H1 (cell line): ENCODE measurements around the gene CERS5. TPM values are rescaled to one million over a fixed set of nuclear protein-coding genes. Genes with fewer than 3 reads are reported as not detected.

Experiments used
- MAFK ChIP-seq: IDR thresholded peaks from 2 replicates; pipeline ENCODE4 v1.6.1; 2012; ENCODE audit warnings: low read depth, mild to moderate bottlenecking, improper control_type of control experiment, low read length
- NRF1 ChIP-seq: IDR thresholded peaks from 2 replicates; pipeline ENCODE4 v1.6.1; 2011; ENCODE audit warnings: mild to moderate bottlenecking, low read depth, low read length, improper control_type of control experiment
- RNF2 ChIP-seq: fragments of 200-900, 300-1000 bp; sonication (generic); IDR thresholded peaks from 2 replicates; pipeline ENCODE4 v1.7.1; 2016; ENCODE audit warnings: borderline replicate concordance, low read depth, mild to moderate bottlenecking, antibody characterized with exemption, low read length; ENCODE audit not compliant: poor library complexity, severe bottlenecking; ENCODE audit errors: missing control alignments
- TBP ChIP-seq: IDR thresholded peaks from 2 replicates; pipeline ENCODE4 v1.6.1; 2011; ENCODE audit warnings: low read depth, low read length, improper control_type of control experiment
- polyA plus RNA-seq, 7 experiments: library from polyadenylated mRNA; depleted of rRNA in 3 of 7; stranded (reverse) in 5 of 7; unstranded in 2 of 7; fragments of >200 nt in 5 of 7; fragments of 200-250 nt in 2 of 7; gene quantifications; 1 replicate in 5 of 7; 2 replicates in 1 of 7; 4 replicates in 1 of 7; pipeline versions ENCODE4 v1.2.1 to v1.2.3, GENCODE V29; 2011 to 2013; ENCODE audit warnings: missing spikeins in 2 of 7, mixed read lengths in 2 of 7
- total RNA-seq: library from RNA; stranded (reverse); fragmentation: NEBNext Ultra II Directional; extraction: Animal tissue kit (Norgen Biotek cat#: 25700); gene quantifications from 2 replicates; pipeline ENCODE4 v1.2.1, GENCODE V29; 2021

Gene CERS5
- total and polyA plus RNA-seq, 2 of the 8 experiments (the other 6 are each of a cell fraction or from before 2014, with no cell fraction given) = 69.2 to 119 TPM

GRCh38 chr12:50157259-50157658 is 9.9 kb downstream of the CERS5 start (continued):
- TF ChIP-seq TBP = no peak
- no peak for TF ChIP-seq RNF2
- no peak for TF ChIP-seq MAFK
- TF ChIP-seq NRF1 = no peak
- TF ChIP-seq, all 59 proteins: peak for 0
